Measurements from ENCODE around the gene SRM. TPM values are rescaled to one million over a fixed set of nuclear protein-coding genes. Genes with fewer than 3 reads are reported as not detected.

The SRM gene
- total and polyA plus RNA-seq, 2 of the 13 experiments (the other 11 are each of a cell fraction or from before 2014, with no cell fraction given) = 27.9 to 31.8 TPM

DNA sequence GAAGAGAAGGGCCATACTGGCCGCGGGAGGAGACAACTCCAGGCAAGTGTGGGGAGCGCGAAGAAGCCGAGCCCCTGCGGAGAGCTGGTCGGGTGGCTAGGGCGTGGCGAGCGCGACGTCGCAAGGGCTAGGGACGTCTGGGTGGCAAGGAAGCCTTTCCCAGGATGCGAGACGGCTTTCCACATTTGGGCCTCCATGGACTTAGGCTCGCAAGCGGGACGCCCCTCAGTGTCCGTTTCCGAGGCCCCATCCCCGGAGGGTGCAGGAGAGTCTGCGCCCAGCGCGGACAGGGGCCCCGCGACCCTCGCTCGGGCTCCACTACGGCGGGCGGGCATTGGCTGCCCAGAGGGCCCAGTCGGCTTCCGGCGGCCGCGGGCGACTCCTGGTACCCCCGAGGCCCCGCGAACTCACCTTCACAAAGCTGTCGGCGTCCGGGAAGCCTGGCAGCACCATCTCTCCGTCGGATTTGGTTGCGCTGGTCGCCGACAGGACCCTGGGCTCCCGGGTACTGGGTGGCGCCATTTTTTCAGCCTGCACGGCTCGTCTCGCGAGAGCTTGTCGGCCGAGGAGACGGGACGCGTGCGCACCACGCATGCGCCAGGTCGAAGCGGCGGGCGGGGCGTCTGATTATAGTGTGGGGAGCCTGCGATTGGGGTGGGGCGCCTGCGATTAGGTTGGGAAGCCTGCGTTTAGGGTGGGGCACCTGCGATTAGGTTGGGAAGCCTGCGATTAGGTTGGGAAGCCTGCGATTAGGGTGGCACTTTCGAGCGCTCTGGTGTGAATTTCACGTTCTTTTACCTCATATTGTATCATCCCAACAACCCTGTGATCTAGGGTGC lies 39.7 kb upstream of the SRM start, which contains the start of gene EXOSC10 (continued):
- TF ChIP-seq, protein P1, sequence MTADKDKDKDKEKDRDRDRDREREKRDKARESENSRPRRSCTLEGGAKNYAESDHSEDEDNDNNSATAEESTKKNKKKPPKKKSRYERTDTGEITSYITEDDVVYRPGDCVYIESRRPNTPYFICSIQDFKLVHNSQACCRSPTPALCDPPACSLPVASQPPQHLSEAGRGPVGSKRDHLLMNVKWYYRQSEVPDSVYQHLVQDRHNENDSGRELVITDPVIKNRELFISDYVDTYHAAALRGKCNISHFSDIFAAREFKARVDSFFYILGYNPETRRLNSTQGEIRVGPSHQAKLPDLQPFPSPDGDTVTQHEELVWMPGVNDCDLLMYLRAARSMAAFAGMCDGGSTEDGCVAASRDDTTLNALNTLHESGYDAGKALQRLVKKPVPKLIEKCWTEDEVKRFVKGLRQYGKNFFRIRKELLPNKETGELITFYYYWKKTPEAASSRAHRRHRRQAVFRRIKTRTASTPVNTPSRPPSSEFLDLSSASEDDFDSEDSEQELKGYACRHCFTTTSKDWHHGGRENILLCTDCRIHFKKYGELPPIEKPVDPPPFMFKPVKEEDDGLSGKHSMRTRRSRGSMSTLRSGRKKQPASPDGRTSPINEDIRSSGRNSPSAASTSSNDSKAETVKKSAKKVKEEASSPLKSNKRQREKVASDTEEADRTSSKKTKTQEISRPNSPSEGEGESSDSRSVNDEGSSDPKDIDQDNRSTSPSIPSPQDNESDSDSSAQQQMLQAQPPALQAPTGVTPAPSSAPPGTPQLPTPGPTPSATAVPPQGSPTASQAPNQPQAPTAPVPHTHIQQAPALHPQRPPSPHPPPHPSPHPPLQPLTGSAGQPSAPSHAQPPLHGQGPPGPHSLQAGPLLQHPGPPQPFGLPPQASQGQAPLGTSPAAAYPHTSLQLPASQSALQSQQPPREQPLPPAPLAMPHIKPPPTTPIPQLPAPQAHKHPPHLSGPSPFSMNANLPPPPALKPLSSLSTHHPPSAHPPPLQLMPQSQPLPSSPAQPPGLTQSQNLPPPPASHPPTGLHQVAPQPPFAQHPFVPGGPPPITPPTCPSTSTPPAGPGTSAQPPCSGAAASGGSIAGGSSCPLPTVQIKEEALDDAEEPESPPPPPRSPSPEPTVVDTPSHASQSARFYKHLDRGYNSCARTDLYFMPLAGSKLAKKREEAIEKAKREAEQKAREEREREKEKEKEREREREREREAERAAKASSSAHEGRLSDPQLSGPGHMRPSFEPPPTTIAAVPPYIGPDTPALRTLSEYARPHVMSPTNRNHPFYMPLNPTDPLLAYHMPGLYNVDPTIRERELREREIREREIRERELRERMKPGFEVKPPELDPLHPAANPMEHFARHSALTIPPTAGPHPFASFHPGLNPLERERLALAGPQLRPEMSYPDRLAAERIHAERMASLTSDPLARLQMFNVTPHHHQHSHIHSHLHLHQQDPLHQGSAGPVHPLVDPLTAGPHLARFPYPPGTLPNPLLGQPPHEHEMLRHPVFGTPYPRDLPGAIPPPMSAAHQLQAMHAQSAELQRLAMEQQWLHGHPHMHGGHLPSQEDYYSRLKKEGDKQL (CRISPR knock-in tag; IDR thresholded peaks at IDR 0.05; ENCODE audit: low read depth) = no peak
- TF ChIP-seq, protein P2, sequence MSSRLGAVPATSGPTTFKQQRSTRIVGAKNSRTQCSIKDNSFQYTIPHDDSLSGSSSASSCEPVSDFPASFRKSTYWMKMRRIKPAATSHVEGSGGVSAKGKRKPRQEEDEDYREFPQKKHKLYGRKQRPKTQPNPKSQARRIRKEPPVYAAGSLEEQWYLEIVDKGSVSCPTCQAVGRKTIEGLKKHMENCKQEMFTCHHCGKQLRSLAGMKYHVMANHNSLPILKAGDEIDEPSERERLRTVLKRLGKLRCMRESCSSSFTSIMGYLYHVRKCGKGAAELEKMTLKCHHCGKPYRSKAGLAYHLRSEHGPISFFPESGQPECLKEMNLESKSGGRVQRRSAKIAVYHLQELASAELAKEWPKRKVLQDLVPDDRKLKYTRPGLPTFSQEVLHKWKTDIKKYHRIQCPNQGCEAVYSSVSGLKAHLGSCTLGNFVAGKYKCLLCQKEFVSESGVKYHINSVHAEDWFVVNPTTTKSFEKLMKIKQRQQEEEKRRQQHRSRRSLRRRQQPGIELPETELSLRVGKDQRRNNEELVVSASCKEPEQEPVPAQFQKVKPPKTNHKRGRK (CRISPR knock-in tag; IDR thresholded peaks at IDR 0.05) = no peak
- TF ChIP-seq ELF1 (CRISPR knock-in tag; IDR thresholded peaks at IDR 0.05) (no peak), ZZZ3 (CRISPR knock-in tag; IDR thresholded peaks at IDR 0.05; ENCODE audit: borderline replicate concordance) (no peak; the same call in 1 of the 2 replicates), ATF7-NPFF (CRISPR knock-in tag; IDR thresholded peaks at IDR 0.05; ENCODE audit: low read depth) (peak; percentile 74; the same call in 1 of the 2 replicates), ZNF780A (CRISPR knock-in tag; IDR thresholded peaks at IDR 0.05) (no peak), ZNF607 (CRISPR knock-in tag; IDR thresholded peaks at IDR 0.05; ENCODE audit: borderline replicate concordance) (no peak; the same call in 1 of the 2 replicates), SRSF9 (IDR thresholded peaks at IDR 0.05; ENCODE audit: borderline replicate concordance, insufficient read depth, low read depth, low read length, poor library complexity, severe bottlenecking) (no peak), XBP1 (CRISPR knock-in tag; IDR thresholded peaks at IDR 0.05) (0 out of 2 replicates have a peak, but pooled peaks have one; percentile 62), AKAP8 (CRISPR knock-in tag; IDR thresholded peaks at IDR 0.05) (no peak; the same call in 1 of the 2 replicates), NBN (conservative IDR thresholded peaks at IDR 0.05) (no peak), MLLT10 (CRISPR knock-in tag; IDR thresholded peaks at IDR 0.05) (no peak), ZFP36 (IDR thresholded peaks at IDR 0.05; ENCODE audit: borderline replicate concordance, low read depth, low read length, partially characterized antibody) (no peak), ZNF460 (CRISPR knock-in tag; IDR thresholded peaks at IDR 0.05; ENCODE audit: borderline replicate concordance) (peak; percentile 2; the same call in 1 of the 2 replicates), SP140L (CRISPR knock-in tag; IDR thresholded peaks at IDR 0.05; ENCODE audit: borderline replicate concordance) (no peak; the same call in 1 of the 2 replicates)
- TF ChIP-seq, protein P3, sequence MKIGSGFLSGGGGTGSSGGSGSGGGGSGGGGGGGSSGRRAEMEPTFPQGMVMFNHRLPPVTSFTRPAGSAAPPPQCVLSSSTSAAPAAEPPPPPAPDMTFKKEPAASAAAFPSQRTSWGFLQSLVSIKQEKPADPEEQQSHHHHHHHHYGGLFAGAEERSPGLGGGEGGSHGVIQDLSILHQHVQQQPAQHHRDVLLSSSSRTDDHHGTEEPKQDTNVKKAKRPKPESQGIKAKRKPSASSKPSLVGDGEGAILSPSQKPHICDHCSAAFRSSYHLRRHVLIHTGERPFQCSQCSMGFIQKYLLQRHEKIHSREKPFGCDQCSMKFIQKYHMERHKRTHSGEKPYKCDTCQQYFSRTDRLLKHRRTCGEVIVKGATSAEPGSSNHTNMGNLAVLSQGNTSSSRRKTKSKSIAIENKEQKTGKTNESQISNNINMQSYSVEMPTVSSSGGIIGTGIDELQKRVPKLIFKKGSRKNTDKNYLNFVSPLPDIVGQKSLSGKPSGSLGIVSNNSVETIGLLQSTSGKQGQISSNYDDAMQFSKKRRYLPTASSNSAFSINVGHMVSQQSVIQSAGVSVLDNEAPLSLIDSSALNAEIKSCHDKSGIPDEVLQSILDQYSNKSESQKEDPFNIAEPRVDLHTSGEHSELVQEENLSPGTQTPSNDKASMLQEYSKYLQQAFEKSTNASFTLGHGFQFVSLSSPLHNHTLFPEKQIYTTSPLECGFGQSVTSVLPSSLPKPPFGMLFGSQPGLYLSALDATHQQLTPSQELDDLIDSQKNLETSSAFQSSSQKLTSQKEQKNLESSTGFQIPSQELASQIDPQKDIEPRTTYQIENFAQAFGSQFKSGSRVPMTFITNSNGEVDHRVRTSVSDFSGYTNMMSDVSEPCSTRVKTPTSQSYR (CRISPR knock-in tag; IDR thresholded peaks at IDR 0.05; ENCODE audit: borderline replicate concordance) = no peak
- TF ChIP-seq, protein P4, sequence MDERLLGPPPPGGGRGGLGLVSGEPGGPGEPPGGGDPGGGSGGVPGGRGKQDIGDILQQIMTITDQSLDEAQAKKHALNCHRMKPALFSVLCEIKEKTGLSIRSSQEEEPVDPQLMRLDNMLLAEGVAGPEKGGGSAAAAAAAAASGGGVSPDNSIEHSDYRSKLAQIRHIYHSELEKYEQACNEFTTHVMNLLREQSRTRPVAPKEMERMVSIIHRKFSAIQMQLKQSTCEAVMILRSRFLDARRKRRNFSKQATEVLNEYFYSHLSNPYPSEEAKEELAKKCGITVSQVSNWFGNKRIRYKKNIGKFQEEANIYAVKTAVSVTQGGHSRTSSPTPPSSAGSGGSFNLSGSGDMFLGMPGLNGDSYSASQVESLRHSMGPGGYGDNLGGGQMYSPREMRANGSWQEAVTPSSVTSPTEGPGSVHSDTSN (CRISPR knock-in tag; IDR thresholded peaks at IDR 0.05) = no peak
